ENCODE results near the gene TANGO6.

Gene TANGO6

GRCh38 chr16:68915589-68915988, 72.3 kb downstream of the TANGO6 start:
- DNase-seq: no peak

GRCh38 chr16:68917541-68917940, 74.2 kb downstream of the TANGO6 start:
- no peak for DNase-seq

- no peak for DNase-seq
Measured at GRCh38 chr16:68920349-68920748, 77.0 kb downstream of the TANGO6 start.

GRCh38 chr16:68921637-68922036, 78.3 kb downstream of the TANGO6 start:
- DNase-seq: no peak

GRCh38 chr16:68923116-68923515, 79.8 kb downstream of the TANGO6 start:
- no peak for DNase-seq

- no peak for DNase-seq
Measured at GRCh38 chr16:68927018-68927417, 83.7 kb downstream of the TANGO6 start.

- DNase-seq: no peak
Measured at GRCh38 chr16:68931196-68931595, 87.9 kb downstream of the TANGO6 start.

- DNase-seq: no peak
Measured at GRCh38 chr16:68934402-68934801, 91.1 kb downstream of the TANGO6 start.

GRCh38 chr16:68935008-68935407, 91.7 kb downstream of the TANGO6 start:
- DNase-seq: no peak

- peak; percentile 83 for DNase-seq
Measured at GRCh38 chr16:68936736-68937631, 93.7 kb downstream of the TANGO6 start.

GRCh38 chr16:68939692-68940320, 96.5 kb downstream of the TANGO6 start:
- DNase-seq: no peak

- no peak for DNase-seq
Measured at GRCh38 chr16:68940816-68941215, 97.5 kb downstream of the TANGO6 start.

- DNase-seq: no peak
Measured at GRCh38 chr16:68943961-68944360, 100.6 kb downstream of the TANGO6 start.

- no peak for DNase-seq
Measured at GRCh38 chr16:68948230-68948910, 105.0 kb downstream of the TANGO6 start.

- no peak for DNase-seq
Measured at GRCh38 chr16:68951991-68952877, 108.9 kb downstream of the TANGO6 start.

GRCh38 chr16:68954911-68955635, 111.7 kb downstream of the TANGO6 start:
- peak; percentile 39 for DNase-seq

- no peak for DNase-seq
Measured at GRCh38 chr16:68960910-68961309, 117.6 kb downstream of the TANGO6 start.

GRCh38 chr16:68961778-68962402, 118.6 kb downstream of the TANGO6 start:
- DNase-seq: peak; percentile 82

- no peak for DNase-seq
Measured at GRCh38 chr16:68969338-68969737, 126.0 kb downstream of the TANGO6 start.

GRCh38 chr16:68972013-68972412, 128.7 kb downstream of the TANGO6 start:
- DNase-seq: no peak

- no peak for DNase-seq
Measured at GRCh38 chr16:68972720-68973119, 129.4 kb downstream of the TANGO6 start.
